DOHH2 (cell line): Measurements from ENCODE around the gene CETP.

Experiments
- EZH2phosphoT487 ChIP-seq: fragments of 200-600 bp; sonication (generic); IDR thresholded peaks from 2 replicates; pipeline ENCODE4 v1.6.1; 2017; ENCODE audit warnings: borderline replicate concordance, mild to moderate bottlenecking, antibody characterized with exemption, low read length, moderate library complexity, mixed read lengths
- TF ChIP-seq, protein P1 (sequence below): fragments of 200-600 bp; sonication (generic); IDR thresholded peaks from one replicate; pipeline ENCODE4 v1.5.1; 2014; ENCODE audit warnings: antibody characterized with exemption, mild to moderate bottlenecking, low read depth, low read length; ENCODE audit not compliant: poor library complexity, severe bottlenecking

- no peak for TF ChIP-seq EZH2phosphoT487
- TF ChIP-seq, protein P1, sequence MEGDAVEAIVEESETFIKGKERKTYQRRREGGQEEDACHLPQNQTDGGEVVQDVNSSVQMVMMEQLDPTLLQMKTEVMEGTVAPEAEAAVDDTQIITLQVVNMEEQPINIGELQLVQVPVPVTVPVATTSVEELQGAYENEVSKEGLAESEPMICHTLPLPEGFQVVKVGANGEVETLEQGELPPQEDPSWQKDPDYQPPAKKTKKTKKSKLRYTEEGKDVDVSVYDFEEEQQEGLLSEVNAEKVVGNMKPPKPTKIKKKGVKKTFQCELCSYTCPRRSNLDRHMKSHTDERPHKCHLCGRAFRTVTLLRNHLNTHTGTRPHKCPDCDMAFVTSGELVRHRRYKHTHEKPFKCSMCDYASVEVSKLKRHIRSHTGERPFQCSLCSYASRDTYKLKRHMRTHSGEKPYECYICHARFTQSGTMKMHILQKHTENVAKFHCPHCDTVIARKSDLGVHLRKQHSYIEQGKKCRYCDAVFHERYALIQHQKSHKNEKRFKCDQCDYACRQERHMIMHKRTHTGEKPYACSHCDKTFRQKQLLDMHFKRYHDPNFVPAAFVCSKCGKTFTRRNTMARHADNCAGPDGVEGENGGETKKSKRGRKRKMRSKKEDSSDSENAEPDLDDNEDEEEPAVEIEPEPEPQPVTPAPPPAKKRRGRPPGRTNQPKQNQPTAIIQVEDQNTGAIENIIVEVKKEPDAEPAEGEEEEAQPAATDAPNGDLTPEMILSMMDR = no peak
Observed at GRCh38 chr16:56960681-56961281, 969 bp upstream of the CETP start.
